ENCODE measurements around the gene TSPAN33. TPM values are rescaled to one million over a fixed set of nuclear protein-coding genes. Genes with fewer than 3 reads are reported as not detected.
A peak's percentile ranks its signal among the peaks of the same experiment; 100 is the strongest.

TSPAN33 gene
- total and polyA plus RNA-seq, 2 of the 13 experiments (the other 11 are each of a cell fraction or from before 2014, with no cell fraction given), result 15.3 to 16.5 TPM

- TF ChIP-seq TBX3 (IDR thresholded peaks at IDR 0.05; ENCODE audit: borderline replicate concordance), result no peak
- TF ChIP-seq IKZF4 (CRISPR knock-in tag; IDR thresholded peaks at IDR 0.05; ENCODE audit: borderline replicate concordance, low read depth, not compliant biosample characterization), result peak; percentile 46
- no peak for TF ChIP-seq ZNF780A (CRISPR knock-in tag; IDR thresholded peaks at IDR 0.05)
- TF ChIP-seq CBX1 (IDR thresholded peaks at IDR 0.05; ENCODE audit: low read depth), result no peak
- TF ChIP-seq ZSCAN22 (CRISPR knock-in tag; IDR thresholded peaks at IDR 0.05), result no peak
- TF ChIP-seq ZNF510 (CRISPR knock-in tag; IDR thresholded peaks at IDR 0.05; ENCODE audit: low read depth), result no peak
- TF ChIP-seq SMAD3 (CRISPR knock-in tag; IDR thresholded peaks at IDR 0.05), result 0 out of 2 replicates have a peak, but pooled peaks have one; percentile 47
- TF ChIP-seq FOXO4 (CRISPR knock-in tag; conservative IDR thresholded peaks at IDR 0.05), result no peak
- TF ChIP-seq TGIF2 (CRISPR knock-in tag; IDR thresholded peaks at IDR 0.05), result no peak
- TF ChIP-seq JARID2 (CRISPR knock-in tag; IDR thresholded peaks at IDR 0.05; ENCODE audit: insufficient replicate concordance), result no peak
- TF ChIP-seq SAP130 (CRISPR knock-in tag; IDR thresholded peaks at IDR 0.05; ENCODE audit: low read depth), result peak; percentile 68
- no peak for TF ChIP-seq ZSCAN9 (CRISPR knock-in tag; IDR thresholded peaks at IDR 0.05; ENCODE audit: borderline replicate concordance)
- TF ChIP-seq ATM (IDR thresholded peaks at IDR 0.05; ENCODE audit: borderline replicate concordance), result no peak
- TF ChIP-seq PAXIP1 (CRISPR knock-in tag; conservative IDR thresholded peaks at IDR 0.05), result peak; percentile 59
- no peak for TF ChIP-seq ZNF17 (CRISPR knock-in tag; IDR thresholded peaks at IDR 0.05)
- no peak for TF ChIP-seq TIGD3 (CRISPR knock-in tag; IDR thresholded peaks at IDR 0.05; ENCODE audit: borderline replicate concordance)
- no peak for TF ChIP-seq ZNF558 (CRISPR knock-in tag; IDR thresholded peaks at IDR 0.05; ENCODE audit: borderline replicate concordance)
- no peak for TF ChIP-seq ZNF446 (CRISPR knock-in tag; IDR thresholded peaks at IDR 0.05)
- TF ChIP-seq NR0B2 (CRISPR knock-in tag; IDR thresholded peaks at IDR 0.05), result no peak
- TF ChIP-seq ZNF878 (CRISPR knock-in tag; IDR thresholded peaks at IDR 0.05), result no peak
- TF ChIP-seq NAIF1 (CRISPR knock-in tag; IDR thresholded peaks at IDR 0.05; ENCODE audit: borderline replicate concordance), result no peak
- no peak for TF ChIP-seq SOX6 (IDR thresholded peaks at IDR 0.05)
- no peak for TF ChIP-seq SOX6 (CRISPR knock-in tag; IDR thresholded peaks at IDR 0.05)
- TF ChIP-seq ZNF841 (CRISPR knock-in tag; IDR thresholded peaks at IDR 0.05; ENCODE audit: borderline replicate concordance), result 0 out of 2 replicates have a peak, but pooled peaks have one; percentile 10
- no peak for TF ChIP-seq ETV6 (CRISPR knock-in tag; conservative IDR thresholded peaks at IDR 0.05)
- TF ChIP-seq SOX5 (CRISPR knock-in tag; IDR thresholded peaks at IDR 0.05; ENCODE audit: borderline replicate concordance), result no peak
These were observed 43.9 kb downstream of the TSPAN33 start, which contains the start of gene SMO (continued) for GRCh38 chr7:129188372-129188891.

Data from HepG2 (cell line).